GM23248 (cell line): ENCODE measurements around the gene VSIG8. TPM values are rescaled to one million over a fixed set of nuclear protein-coding genes. Genes with fewer than 3 reads are reported as not detected.
A peak's percentile ranks its signal among the peaks of the same experiment; 100 is the strongest.

Experiments used
- DNase-seq: peaks from one replicate; pipeline ENCODE4 v3.0.0-alpha.2; 2015
- H2AFZ ChIP-seq: fragments of 200-600 bp; sonication (generic); 2 replicates; pipeline ENCODE4 v1.6.1; 2016; ENCODE audit warnings: antibody characterized with exemption
- H3F3A ChIP-seq: fragments of 200-600 bp; sonication (generic); 2 replicates; pipeline ENCODE4 v1.6.1; 2016; ENCODE audit warnings: mild to moderate bottlenecking, antibody characterized with exemption, mixed run types; ENCODE audit not compliant: insufficient read depth
- H3K27ac ChIP-seq: fragments of 200-600 bp; sonication (generic); 2 replicates; pipeline ENCODE4 v1.5.1; 2016; ENCODE audit warnings: mild to moderate bottlenecking
- H3K27me3 ChIP-seq: fragments of 200-600 bp; sonication (generic); replicated peaks from 2 replicates; pipeline ENCODE4 v1.6.1; 2016; ENCODE audit warnings: mild to moderate bottlenecking; ENCODE audit not compliant: insufficient read depth
- H3K36me3 ChIP-seq: fragments of 200-600 bp; sonication (generic); 2 replicates; pipeline ENCODE4 v1.6.1; 2016; ENCODE audit warnings: low read depth, mild to moderate bottlenecking
- H3K4me1 ChIP-seq: fragments of 200-600 bp; sonication (generic); 2 replicates; pipeline ENCODE4 v1.6.1; 2016; ENCODE audit warnings: mild to moderate bottlenecking; ENCODE audit not compliant: insufficient read depth
- H3K4me2 ChIP-seq: fragments of 200-600 bp; sonication (generic); one replicate; pipeline ENCODE4 v1.6.1; 2016; ENCODE audit warnings: mild to moderate bottlenecking; ENCODE audit not compliant: unreplicated experiment
- H3K4me3 ChIP-seq: fragments of 200-600 bp; sonication (generic); 2 replicates; pipeline ENCODE4 v1.5.1; 2016; ENCODE audit warnings: mild to moderate bottlenecking
- H3K79me2 ChIP-seq: fragments of 200-600 bp; sonication (generic); 2 replicates; pipeline ENCODE4 v1.6.1; 2016; ENCODE audit warnings: mild to moderate bottlenecking; ENCODE audit not compliant: insufficient read depth
- H3K9ac ChIP-seq: fragments of 200-600 bp; sonication (generic); 2 replicates; pipeline ENCODE4 v1.6.1; 2016; ENCODE audit warnings: mild to moderate bottlenecking
- H3K9me2 ChIP-seq: fragments of 200-600 bp; sonication (generic); 2 replicates; pipeline ENCODE4 v1.6.1; 2016; ENCODE audit warnings: mixed run types, mild to moderate bottlenecking, moderate library complexity; ENCODE audit not compliant: insufficient read depth
- H3K9me3 ChIP-seq: fragments of 200-600 bp; sonication (generic); one replicate; pipeline ENCODE4 v1.6.1; 2017; ENCODE audit warnings: low read depth
- H4K20me1 ChIP-seq: fragments of 200-600 bp; sonication (generic); 2 replicates; pipeline ENCODE4 v1.6.0; 2016; ENCODE audit not compliant: insufficient read depth
- EZH2 ChIP-seq: fragments of 200-600 bp; sonication (generic); IDR thresholded peaks from 2 replicates; pipeline ENCODE4 v1.6.1; 2018; ENCODE audit warnings: antibody characterized with exemption, mild to moderate bottlenecking; ENCODE audit not compliant: insufficient read depth, poor library complexity, severe bottlenecking
- EZH2phosphoT487 ChIP-seq: fragments of 200-600 bp; sonication (generic); IDR thresholded peaks from 2 replicates; pipeline ENCODE4 v1.6.1; 2018; ENCODE audit warnings: antibody characterized with exemption, moderate library complexity, mild to moderate bottlenecking, low read depth; ENCODE audit not compliant: insufficient read depth
- WGBS, 2 experiments: methylation state at CpG; one replicate each; pipeline ENCODE4 v1.1.6; 2015 to 2017; ENCODE audit warnings: low lambda C conversion rate in 2 of 2, low coverage in 1 of 2; ENCODE audit errors: missing lambda C conversion rate in 2 of 2; 5-methylcytosine and 5-hydroxymethylcytosine counted together
- in situ Hi-C: fragments of 300-500 bp; cut with MboI; formaldehyde crosslinking; loops from 2 replicates; pipeline ENCODE4 v1.15.0; 2020
- microRNA-seq: library from miRNA; unstranded; fragments of <30 nt; microRNA quantifications from one replicate; pipeline ENCODE4, GENCODE V29; 2016; ENCODE audit warnings: borderline number of aligned reads
- polyA plus RNA-seq: library from polyadenylated mRNA; unstranded; fragments of >200 nt; fragmentation: Nextera tagmentation; extraction: Ambion mirVana; gene quantifications from 2 replicates; pipeline ENCODE4 v1.2.1, GENCODE V29; 2016
- small RNA-seq: library from RNA; depleted of rRNA; stranded (forward); fragments of <200 nt; gene quantifications from one replicate; pipeline ENCODE3, GENCODE V24; 2014; ENCODE audit warnings: low read depth, low replicate concordance
- total RNA-seq: library from RNA; depleted of rRNA; stranded (reverse); fragments of >200 nt; shearing (Covaris generic); gene quantifications from 2 replicates; pipeline ENCODE4 v1.2.3, GENCODE V29; 2014; rRNA removed

Gene VSIG8
- total and polyA plus RNA-seq, 2 experiments from 2014 or later = not detected

DNA sequence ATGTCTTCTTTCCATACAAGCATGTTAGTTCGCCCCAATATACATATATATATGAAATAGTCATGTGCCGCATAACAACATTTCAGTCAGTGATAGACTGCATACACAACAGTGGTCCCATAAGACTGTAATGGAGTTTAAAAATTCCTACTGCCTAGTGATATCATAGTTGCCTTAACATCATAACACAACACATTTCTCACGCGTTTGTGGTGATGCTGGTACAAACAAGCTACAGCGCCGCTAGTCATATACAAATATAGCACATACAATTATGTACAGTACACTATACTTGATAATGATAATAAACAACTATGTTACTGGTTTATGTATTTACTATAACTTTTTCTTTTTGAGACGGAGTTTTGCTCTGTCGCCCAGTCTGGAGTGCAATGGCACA lies 46.5 kb downstream of the VSIG8 start:
- no peaks in the 10 kb centered on the region for H3K9me3 ChIP-seq
- in situ Hi-C loops = no loop called here
- no peak for TF ChIP-seq EZH2phosphoT487
- no peak for TF ChIP-seq EZH2
- H3K9ac ChIP-seq = no peak overlapping the region
- H3K4me3 ChIP-seq = no peak overlapping the region
- DNase-seq = no peak
- H3K27ac ChIP-seq = no peak overlapping the region
- H3K79me2 ChIP-seq = no peaks in the 10 kb centered on the region
- H3K4me2 ChIP-seq = no peak overlapping the region
- H4K20me1 ChIP-seq = no peaks in the 10 kb centered on the region
- no peak overlapping the region for H2AFZ ChIP-seq
- no peaks in the 10 kb centered on the region for H3K9me2 ChIP-seq
- peaks cover 4% of the 10 kb centered on the region for H3K27me3 ChIP-seq
- H3F3A ChIP-seq = no peaks in the 10 kb centered on the region; the same call in 1 of the 2 replicates
- H3K36me3 ChIP-seq = no peaks in the 10 kb centered on the region
- 0 out of 2 replicates have a peak, but pooled peaks cover 5% of the 10 kb centered on the region for H3K4me1 ChIP-seq
- 92 to 94% methylated on average over 8 of the region's 8 CpGs for WGBS, 2 experiments

DNA sequence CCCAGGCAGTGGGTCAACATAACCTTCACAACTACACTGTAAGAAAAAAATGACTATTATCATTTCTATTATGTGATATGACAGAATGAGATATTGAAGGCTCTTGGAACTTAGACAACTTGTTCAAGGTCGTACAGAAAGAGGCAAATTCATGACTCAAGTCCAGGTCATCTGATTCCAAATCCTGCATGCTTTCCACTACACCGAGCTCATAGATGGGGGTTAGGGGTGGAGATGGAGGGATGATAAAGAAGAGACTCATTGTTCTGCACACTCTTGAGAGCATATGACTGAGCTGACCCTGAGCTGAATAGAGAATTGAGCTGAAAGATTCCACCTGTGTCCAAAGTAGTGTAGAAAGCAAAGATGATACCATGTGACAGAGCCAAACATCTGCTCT lies 57.5 kb downstream of the VSIG8 start:
- Histone ChIP-seq H3K9ac (no peak overlapping the region), H3K36me3 (no peaks in the 10 kb centered on the region), H3K9me3 (no peaks in the 10 kb centered on the region), H3K9me2 (no peaks in the 10 kb centered on the region), H3K4me1 (no peaks in the 10 kb centered on the region; the same call in 1 of the 2 replicates), H2AFZ (no peak overlapping the region), H4K20me1 (no peaks in the 10 kb centered on the region), H3K27ac (no peak overlapping the region), H3K4me3 (no peak overlapping the region), H3K27me3 (no peaks in the 10 kb centered on the region), H3K4me2 (no peak overlapping the region), H3K79me2 (no peaks in the 10 kb centered on the region), H3F3A (0 out of 2 replicates have a peak, but pooled peaks cover 2% of the 10 kb centered on the region)
- DNase-seq = peak; percentile 46
- WGBS, 2 experiments = 2 to 3% methylated on average over 2 of the region's 2 CpGs
- in situ Hi-C loops = no loop called here
- TF ChIP-seq EZH2 (no peak), EZH2phosphoT487 (no peak)

Small RNA genes within 50 kb of the gene (microRNA-seq; reads per million reads assigned to microRNA genes)
- not detected for gene MIR4259

Small RNA genes within 50 kb of the gene (small RNA-seq; reads per million reads assigned to genes)
- gene MIR4259 = not detected
- gene RF00570 = 1.1 reads per million, percentile 45 among the genes with 10 or more reads in this experiment

Other genes with a start within 250 kb of the VSIG8 start
- not detected in 2 replicates for gene CRP, start 148.1 kb downstream of the VSIG8 start, total RNA-seq
- not detected in 2 replicates for gene CRP, start 148.1 kb downstream of the VSIG8 start, polyA plus RNA-seq
- 32.6 and 33.8 TPM in 2 replicates for gene DUSP23, start 81.7 kb downstream of the VSIG8 start, total RNA-seq
- gene DUSP23, start 81.7 kb downstream of the VSIG8 start, polyA plus RNA-seq = 51.4 and 52.1 TPM in 2 replicates
- not detected in 2 replicates for gene FCRL6, start 60.3 kb downstream of the VSIG8 start, total RNA-seq
- not detected in 2 replicates for gene FCRL6, start 60.3 kb downstream of the VSIG8 start, polyA plus RNA-seq
- gene SLAMF8, start 35.8 kb downstream of the VSIG8 start, total RNA-seq = not detected in 2 replicates
- gene SLAMF8, start 35.8 kb downstream of the VSIG8 start, polyA plus RNA-seq = 0.16 TPM in 1 of 2 replicates, not detected in the other
- not detected in 2 replicates for gene CFAP45, start 37.5 kb upstream of the VSIG8 start, total RNA-seq
- 0.34 and 0.51 TPM in 2 replicates for gene CFAP45, start 37.5 kb upstream of the VSIG8 start, polyA plus RNA-seq
- 360 and 400 TPM in 2 replicates for gene TAGLN2, start 62.9 kb upstream of the VSIG8 start, total RNA-seq
- 692 and 713 TPM in 2 replicates for gene TAGLN2, start 62.9 kb upstream of the VSIG8 start, polyA plus RNA-seq
- not detected in 2 replicates for gene IGSF9, start 83.0 kb upstream of the VSIG8 start, total RNA-seq
- gene IGSF9, start 83.0 kb upstream of the VSIG8 start, polyA plus RNA-seq = 0.13 TPM in 1 of 2 replicates, not detected in the other
- gene SLAMF9, start 91.6 kb upstream of the VSIG8 start, total RNA-seq = not detected in 2 replicates
- 0.48 and 0.51 TPM in 2 replicates for gene SLAMF9, start 91.6 kb upstream of the VSIG8 start, polyA plus RNA-seq
- 4.8 and 5.5 TPM in 2 replicates for gene PIGM, start 169.3 kb upstream of the VSIG8 start, total RNA-seq
- 5.4 and 5.7 TPM in 2 replicates for gene PIGM, start 169.3 kb upstream of the VSIG8 start, polyA plus RNA-seq
- gene KCNJ10, start 207.5 kb upstream of the VSIG8 start, total RNA-seq = not detected in 2 replicates
- gene KCNJ10, start 207.5 kb upstream of the VSIG8 start, polyA plus RNA-seq = not detected in 2 replicates
- gene KCNJ9, start 218.9 kb upstream of the VSIG8 start, total RNA-seq = 0.13 TPM in 1 of 2 replicates, not detected in the other
- not detected in 2 replicates for gene KCNJ9, start 218.9 kb upstream of the VSIG8 start, polyA plus RNA-seq
- gene IGSF8, start 236.0 kb upstream of the VSIG8 start, total RNA-seq = 43.3 and 52.2 TPM in 2 replicates
- gene IGSF8, start 236.0 kb upstream of the VSIG8 start, polyA plus RNA-seq = 32.9 and 34.6 TPM in 2 replicates